HG02642 (cell line): ENCODE measurements around the gene PPP2R2D.
"Not testable (repeated sequence)": the region's sequence is repeated elsewhere in the genome, so short reads cannot be mapped to it uniquely, and the experiment has no call there.

Experiments used
- ATAC-seq: cut with Tn5 transposase; IDR thresholded peaks from one replicate; pipeline ENCODE4 v1.9.1; 2021; ENCODE audit warnings: mild to moderate bottlenecking; ENCODE audit not compliant: unreplicated experiment, poor library complexity

The PPP2R2D gene

GRCh38 chr10:131944976-131945695 is 44.3 kb downstream of the PPP2R2D start:
- no peak for ATAC-seq

DNA sequence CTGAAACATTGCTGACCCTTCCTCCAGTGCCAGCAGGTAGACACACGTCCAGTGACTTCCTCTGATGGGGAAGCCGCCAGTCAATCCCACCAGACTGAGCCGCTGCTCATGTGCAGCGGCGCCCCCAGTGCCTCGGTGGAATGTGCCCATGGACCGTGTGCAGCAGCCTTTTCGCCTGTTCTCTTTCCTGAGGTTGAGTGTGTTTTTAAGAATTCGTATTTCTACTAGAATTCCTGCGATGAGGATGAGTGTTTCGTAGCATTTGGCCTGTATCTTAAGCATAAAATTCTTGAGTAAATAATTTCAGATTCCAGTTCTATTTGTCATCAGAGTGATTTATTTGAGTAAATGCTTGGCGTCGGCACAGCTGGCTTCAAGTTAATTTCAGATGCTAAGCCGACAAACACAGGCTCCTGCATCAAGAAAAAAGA is 45.5 kb downstream of the PPP2R2D start:
- no peak for ATAC-seq

DNA sequence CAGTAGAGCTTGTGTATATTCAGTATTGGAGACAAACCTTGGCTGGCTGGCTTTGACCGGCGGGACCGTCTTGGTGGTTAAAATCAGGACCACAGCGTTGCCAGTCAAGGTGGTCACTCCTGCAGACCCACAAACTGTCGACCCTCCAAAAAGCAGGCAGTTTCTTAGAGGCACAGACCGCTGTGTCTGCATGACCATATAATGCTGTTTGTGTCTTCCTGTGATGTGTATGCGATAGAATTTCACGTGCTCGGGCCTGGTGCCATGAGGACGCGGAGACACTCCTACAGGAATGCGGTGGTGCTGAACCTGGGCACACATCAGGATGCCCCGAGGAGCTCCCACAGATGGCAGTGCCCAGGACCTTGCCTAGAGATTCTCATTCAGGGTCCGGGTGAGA is 46.1 kb downstream of the PPP2R2D start:
- no peak for ATAC-seq

DNA sequence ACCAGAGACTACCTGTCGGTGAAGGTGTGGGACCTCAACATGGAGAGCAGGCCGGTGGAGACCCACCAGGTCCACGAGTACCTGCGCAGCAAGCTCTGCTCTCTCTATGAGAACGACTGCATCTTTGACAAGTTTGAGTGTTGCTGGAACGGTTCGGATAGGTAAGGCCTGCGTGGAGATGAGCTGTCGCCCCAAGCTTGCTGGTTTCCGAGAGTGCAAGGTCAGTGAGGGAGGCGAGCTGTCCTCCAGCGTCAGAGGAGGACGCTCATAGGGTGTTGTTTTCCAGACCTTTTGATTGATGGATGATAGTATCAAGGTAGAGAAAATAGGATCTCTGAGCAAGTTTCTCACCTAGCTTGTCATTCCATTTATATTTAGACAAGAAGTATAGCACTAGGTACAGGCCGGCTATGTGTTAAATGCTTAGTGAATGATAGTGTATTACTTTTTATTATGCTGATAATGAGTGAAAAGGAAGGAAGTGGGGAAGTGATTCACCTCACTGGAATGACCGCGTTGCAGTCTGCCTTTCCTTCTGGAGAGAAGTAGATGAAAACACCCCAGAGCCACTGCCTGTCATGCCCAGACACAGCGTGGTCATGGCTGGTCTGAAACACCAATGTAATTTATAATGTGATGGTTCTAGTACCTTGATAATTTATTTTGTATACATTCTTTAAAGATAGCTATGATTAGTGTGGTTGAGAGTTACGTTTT is 47.0 kb downstream of the PPP2R2D start:
- ATAC-seq: no peak

DNA sequence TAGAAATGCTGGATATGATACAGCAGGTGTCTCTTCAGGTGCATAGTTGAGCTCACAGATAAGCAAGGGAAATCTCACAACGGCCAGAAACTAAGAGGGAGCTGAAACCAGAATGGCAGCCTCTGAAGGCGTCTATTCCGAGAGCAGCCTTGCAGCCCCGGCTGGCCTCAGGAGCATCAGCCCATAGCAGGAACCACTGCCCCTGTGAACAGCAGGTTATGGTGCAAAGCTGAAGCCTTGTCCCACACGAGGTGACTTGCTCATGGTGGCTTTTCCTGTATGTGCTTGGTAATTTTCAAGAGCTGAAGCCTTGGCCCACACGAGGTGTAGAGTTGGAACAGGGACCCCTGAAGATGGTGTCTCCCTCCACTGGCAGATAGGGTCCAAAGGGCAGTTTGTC is 47.7 kb downstream of the PPP2R2D start:
- no peak for ATAC-seq

GRCh38 chr10:131949041-131949862 is 48.4 kb downstream of the PPP2R2D start:
- no peak for ATAC-seq

GRCh38 chr10:131949908-131950307 is 49.1 kb downstream of the PPP2R2D start:
- not testable (repeated sequence) for ATAC-seq

GRCh38 chr10:131954356-131954965 is 53.7 kb downstream of the PPP2R2D start:
- no peak for ATAC-seq

GRCh38 chr10:131955591-131956340 is 55.0 kb downstream of the PPP2R2D start:
- no peak for ATAC-seq

DNA sequence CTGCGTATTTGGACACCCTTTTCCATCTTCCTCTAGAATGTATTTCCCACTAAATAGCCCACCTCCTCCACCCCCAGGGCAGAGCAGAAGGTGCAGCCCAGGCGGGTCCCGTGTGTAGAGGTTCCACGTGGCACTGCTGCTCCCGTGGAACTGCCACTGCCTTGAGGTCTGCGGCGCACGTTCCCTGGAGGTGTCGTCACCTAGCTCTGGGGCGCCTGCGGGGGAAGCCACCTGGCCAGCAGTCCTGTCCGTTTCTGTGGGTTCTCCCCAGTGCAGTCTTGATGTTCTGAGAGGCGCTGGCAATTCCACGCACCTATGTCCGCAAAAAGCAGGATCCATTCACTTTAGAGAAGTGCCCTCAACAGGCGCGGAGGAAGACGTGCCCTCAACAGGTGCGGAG is 59.0 kb downstream of the PPP2R2D start:
- ATAC-seq: no peak

DNA sequence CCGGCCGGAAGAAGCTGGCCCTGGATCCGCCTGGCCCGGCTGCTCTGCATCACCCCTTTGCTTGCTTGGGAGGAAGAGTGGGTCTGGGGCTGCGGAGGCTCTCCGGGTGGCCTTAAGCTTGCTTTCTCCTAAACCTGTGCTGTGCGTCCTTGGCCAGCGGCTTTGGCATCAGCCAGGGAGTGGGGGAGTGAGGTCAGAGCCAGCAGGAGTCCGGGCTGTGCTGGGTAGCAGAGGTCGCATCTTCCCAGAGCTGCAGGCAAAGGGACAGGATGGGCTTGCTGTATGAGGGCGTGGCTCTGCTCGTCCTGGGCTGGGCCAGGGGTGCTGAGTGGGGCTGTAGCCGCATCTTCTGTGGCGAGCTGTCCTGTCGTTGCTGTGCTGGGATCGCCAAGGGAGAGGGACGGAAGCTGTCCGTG is 59.8 kb downstream of the PPP2R2D start:
- no peak for ATAC-seq

DNA sequence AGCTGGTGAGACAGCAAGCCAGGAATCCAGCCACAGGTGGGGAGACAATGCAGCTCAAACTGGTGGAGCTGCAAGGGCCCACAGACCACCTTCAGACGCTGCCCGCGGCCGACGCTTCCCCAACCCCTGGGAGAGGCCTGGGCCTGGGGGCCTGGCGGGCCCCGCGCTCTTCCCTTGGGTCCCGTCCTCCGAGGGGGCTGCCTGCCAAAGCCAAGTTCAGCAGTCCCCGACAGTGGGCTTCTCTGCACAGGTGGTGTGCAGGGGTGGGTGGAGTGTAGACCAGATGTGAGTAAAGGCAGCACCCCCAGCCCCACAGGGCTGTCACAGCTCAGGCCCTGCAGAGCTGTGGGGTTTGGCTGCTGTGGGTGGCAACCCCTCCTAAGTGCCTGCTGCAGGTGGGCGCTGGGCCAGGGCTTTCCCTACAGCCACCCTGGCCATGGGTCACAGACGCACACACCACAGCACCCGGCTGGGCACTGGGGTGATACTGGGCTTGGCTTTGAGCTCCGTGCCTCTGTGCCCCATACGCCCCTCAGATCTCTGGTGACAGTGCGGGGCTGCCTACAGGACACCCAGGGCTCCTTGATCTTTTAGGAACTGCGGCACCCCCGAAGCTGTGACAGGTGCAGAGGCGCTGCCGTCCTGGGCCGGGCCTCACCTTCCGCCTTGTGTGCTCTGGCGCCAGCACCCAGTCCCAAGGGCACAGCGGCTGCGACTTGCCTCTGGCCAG is 60.4 kb downstream of the PPP2R2D start:
- ATAC-seq: no peak

DNA sequence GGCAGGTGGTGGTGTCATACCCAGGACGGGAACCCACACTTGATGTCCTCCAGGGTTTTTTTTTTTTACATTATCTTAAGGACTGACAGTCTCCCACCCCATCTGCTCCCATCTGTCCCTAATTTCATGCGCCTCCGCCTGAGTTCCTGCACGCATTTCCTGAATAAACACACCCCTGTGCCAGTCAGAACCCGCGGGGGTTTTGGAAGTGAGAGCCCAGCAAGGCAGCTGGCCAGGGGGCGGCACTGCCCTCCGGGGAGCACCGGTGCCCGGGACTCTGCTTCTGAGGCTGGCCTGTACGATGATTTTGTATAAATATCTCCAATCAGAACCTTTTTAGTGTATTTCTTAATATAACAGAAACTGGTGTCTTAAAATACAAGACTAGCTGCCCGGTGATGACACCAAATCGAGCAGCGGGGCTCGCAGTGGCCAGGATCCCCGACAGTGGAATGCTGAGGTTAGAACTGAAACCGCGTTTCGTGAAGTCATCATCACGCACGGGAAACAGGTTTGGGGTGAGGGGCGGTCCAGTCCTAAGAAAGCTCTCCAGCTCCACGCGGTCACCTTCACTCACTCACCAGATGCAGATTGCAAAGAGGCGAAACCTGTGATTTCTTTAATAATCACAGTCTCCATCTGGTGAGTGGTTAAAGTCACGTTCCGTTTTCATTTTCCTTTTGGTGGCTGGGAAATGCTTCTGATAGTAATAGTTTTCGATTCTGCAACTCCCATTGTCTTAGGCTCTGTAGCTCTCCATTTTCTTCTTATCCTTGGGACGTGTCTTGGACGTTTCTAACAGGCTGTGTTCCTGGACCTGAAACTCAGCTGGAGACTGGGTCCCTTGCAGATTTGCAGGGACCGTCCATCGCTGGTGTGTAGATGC is 61.2 kb downstream of the PPP2R2D start:
- ATAC-seq: no peak

DNA sequence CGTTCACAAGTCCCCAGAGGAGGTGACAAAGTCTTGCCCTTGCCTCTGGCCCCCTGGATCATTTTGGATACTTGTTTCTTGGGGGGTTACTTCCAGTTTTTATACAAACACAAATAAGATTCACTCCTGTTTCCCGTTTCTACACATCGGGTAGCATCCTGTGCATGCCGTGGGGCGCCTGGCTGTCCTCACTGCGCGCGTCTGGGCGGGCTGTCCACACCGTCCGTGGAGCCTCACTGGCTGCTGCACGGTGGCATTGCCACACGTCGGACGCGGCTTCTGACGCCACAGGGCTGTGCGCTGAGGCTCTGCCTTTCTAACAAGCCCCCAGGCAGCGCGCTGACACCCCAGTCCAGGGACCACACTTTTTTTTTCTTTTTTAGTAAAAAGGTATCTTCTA is 62.5 kb downstream of the PPP2R2D start:
- no peak for ATAC-seq

- no peak for ATAC-seq
Measured at GRCh38 chr10:131963811-131964210, 63.0 kb downstream of the PPP2R2D start.

DNA sequence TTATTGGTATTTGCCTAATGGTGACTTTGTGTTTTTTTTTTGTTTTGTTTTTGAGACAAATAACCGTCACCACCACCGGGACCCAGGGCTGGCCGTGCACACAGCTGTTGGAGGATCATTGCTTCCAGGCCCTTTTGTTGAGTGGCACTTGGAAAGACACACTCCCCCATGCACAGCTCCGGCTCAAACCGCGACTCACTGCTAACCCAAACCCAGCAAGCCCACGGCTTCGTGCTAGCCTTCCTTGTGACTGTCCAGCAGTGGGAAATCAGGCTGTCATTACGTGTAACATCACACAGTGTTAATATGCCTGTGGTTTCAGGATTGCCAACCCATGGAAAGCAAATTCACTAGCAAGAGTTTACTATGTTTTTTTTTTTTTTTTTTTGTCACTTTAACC is 63.5 kb downstream of the PPP2R2D start:
- no peak for ATAC-seq

DNA sequence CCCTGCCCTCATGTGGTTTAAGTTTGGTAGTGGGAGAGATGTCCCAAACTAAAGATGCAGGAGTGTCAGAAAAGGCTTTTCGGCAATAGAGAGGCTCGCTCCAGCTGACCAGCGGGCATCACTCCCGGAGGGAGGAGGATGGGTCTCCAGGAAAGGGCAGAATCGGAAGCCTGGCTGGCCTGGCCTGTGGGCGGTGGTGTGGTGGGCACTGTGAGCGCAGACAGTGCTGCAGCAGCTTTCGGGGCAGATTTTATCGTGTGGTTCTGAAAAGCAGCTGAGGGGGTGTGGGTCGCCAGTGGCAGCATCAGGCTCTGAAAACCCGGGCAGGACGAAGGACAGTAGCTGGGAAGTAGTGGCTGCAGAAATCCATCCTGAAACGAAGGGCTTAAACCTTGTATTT is 68.1 kb downstream of the PPP2R2D start:
- ATAC-seq: no peak

GRCh38 chr10:131970946-131971345 is 70.1 kb downstream of the PPP2R2D start:
- no peak for ATAC-seq
